HG03103 (cell line): ENCODE results near the gene PRR15L.

Experiments
- ATAC-seq: cut with Tn5 transposase; IDR thresholded peaks from one replicate; pipeline ENCODE4 v1.9.1; 2021; ENCODE audit warnings: low read depth; ENCODE audit not compliant: unreplicated experiment

Gene PRR15L

DNA sequence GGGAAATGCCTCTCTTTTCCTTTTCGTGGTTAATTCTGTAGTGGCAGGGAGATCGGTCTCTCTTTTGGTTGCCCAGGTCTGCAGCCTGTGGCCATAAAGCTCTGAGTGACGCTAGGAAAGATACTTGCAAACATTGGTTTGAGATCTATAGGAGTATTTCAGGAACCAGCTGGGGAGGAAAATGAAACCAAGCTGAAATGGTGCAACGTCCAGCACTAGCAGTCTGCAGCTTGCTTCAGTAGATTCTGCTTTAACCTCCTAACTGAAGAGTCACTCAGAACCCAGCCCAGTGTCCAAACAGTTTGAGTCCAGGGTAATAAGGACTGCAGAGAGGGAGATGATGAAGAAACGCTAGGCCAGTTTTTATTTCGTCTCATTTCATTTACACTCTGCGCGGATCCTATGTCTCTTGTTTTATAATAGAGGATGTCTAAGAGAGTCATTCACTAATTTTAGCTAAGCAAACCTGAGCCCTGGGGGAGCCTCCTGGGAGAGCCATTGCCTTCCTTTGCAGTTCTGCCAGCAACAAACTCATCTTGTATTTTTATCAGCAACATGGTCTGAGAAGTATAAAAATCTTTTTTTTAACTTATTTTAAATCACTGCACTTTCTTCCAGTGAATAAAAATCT is 49.6 kb downstream of the PRR15L start:
- no peak for ATAC-seq

GRCh38 chr17:47906443-47906842 is 51.2 kb downstream of the PRR15L start:
- ATAC-seq: no peak

GRCh38 chr17:47905221-47905733 is 52.4 kb downstream of the PRR15L start:
- ATAC-seq: no peak

DNA sequence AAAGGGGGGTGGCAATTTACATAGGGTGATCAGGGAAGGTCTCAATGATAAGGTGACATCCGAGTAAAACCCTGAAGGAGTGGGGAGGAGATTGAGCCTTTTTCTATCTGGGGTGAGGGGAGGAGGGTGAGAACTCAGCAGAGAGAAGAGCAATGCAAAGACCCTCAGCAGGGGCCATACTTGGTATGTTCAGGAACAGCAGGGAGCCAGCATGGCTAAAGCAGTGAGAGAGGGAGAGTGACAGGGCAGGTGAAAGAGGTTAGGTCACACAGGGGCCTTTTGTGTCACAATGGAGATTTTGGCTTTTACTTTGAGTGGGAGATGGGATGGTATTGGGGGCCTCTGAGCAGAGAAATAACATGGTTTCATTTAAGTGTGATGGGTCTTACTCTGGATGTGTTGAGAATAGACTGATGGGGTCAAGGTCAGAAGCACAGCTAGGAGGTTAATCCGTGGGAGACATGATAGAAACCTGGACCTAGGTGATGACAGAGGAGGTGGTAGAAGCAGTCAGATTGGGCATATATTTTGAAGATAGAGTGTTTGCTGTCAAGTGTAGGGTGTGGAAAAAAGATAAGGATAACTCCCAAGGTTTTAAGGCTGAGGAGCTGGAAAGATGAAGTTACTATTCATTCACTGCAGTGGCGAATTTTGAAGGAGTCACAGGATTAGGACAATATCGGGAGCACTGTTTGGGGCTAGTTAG is 55.5 kb downstream of the PRR15L start:
- ATAC-seq: no peak
